Adrenal gland (tissue), 5 donors: Measurements from ENCODE around the gene ZNF91.

Source experiments
- CTCF ChIP-seq, 6 experiments: fragments of 450-650 bp in 4 of 6; fragments of 200-600 bp in 2 of 6; sonication (generic) in 1 of 6; IDR thresholded peaks; 1 replicate in 5 of 6; 2 replicates in 1 of 6; pipeline versions ENCODE4 v1.5.1 to v1.8.0; 2016 to 2021; ENCODE audit warnings: antibody characterized with exemption in 6 of 6, mild to moderate bottlenecking in 2 of 6, moderate library complexity in 1 of 6
- POLR2A ChIP-seq, 2 donors: fragments of 450-650 bp; IDR thresholded peaks; one replicate each; pipeline ENCODE4 v1.6.1; 2017; ENCODE audit warnings: antibody characterized with exemption in 2 of 2, mild to moderate bottlenecking in 2 of 2, moderate library complexity in 1 of 2
- donor health status: DM: no; HTN: no; CAD: no.

DNA sequence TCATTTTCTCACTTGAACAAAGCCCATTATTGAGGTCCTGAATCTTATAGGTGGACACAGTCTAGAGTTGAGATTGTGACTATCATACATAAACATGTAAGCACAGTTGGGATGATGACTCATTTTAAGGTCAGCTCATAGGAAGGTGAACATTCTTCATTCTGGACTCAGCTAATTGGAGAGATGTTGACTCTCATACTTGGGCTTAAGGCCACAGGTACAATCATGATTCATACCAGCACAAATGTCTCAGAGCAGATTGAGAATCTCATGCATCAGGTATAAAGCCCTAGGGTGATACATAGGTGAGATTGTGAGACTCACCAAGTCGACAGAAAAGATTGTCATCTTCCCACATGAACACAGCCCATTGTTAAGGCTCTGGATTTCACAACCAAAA, 82.8 kb downstream of the ZNF91 start:
- TF ChIP-seq CTCF (IDR thresholded peaks at IDR 0.05) (no peak), POLR2A (IDR thresholded peaks at IDR 0.05) (no peak)
